Activated T-helper 17 cell treated with anti-CD3 and anti-CD28 coated beads, Interleukin-2, amount 50 U/mL, for 72 hours (primary cell): ENCODE measurements around the gene REM2. TPM values are rescaled to one million over a fixed set of nuclear protein-coding genes. Genes with fewer than 3 reads are reported as not detected.
A peak's percentile ranks its signal among the peaks of the same experiment; 100 is the strongest.
"Not testable (repeated sequence)": the region's sequence is repeated elsewhere in the genome, so short reads cannot be mapped to it uniquely, and the experiment has no call there.

ENCODE experiments used
- ATAC-seq: fragments of 150-1000 bp; cut with Tn5 transposase; replicated peaks from 2 replicates; pipeline ENCODE4 v1.10.0; 2021; ENCODE audit warnings: mild to moderate bottlenecking, moderate library complexity
- H3K27ac Mint-ChIP-seq: one replicate; pipeline ENCODE4 v1.8.0; 2022; ENCODE audit warnings: mixed read lengths
- H3K27me3 Mint-ChIP-seq: one replicate; pipeline ENCODE4 v1.8.0; 2022; ENCODE audit warnings: mixed read lengths
- H3K36me3 Mint-ChIP-seq: one replicate; pipeline ENCODE4 v1.8.0; 2022; ENCODE audit warnings: low read depth, mild to moderate bottlenecking, mixed read lengths
- H3K4me1 Mint-ChIP-seq: one replicate; pipeline ENCODE4 v1.8.0; 2022; ENCODE audit warnings: mixed read lengths
- H3K4me3 Mint-ChIP-seq: one replicate; pipeline ENCODE4 v1.8.0; 2022; ENCODE audit warnings: mild to moderate bottlenecking, mixed read lengths
- H3K9me3 Mint-ChIP-seq: one replicate; pipeline ENCODE4 v1.8.0; 2022; ENCODE audit warnings: mixed read lengths
- total RNA-seq, 2 donors: library from RNA; stranded (reverse); gene quantifications; one replicate each; pipeline ENCODE4 v1.2.3, GENCODE V29; 2022

Gene REM2
- total RNA-seq, 2 donors from 2014 or later, result 0.56 to 1.3 TPM

DNA sequence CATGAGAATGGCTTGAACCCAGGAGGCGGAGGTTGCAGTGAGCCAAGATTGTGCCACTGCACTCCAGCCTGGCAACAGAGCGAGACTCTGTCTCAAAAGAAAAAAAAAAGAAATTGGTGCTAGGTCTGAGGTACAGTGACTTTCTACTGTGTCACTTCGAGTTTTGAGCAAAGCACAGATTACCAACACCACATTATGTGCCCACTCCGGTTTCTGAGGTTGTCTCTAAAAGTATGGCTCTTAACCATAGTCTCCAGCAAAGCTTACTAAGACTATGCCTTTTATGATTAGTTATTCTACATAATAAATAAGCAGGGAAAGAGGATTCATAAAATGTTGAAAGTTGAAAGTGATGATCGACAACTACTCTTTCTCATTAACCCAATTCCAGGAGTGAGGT lies 27.9 kb downstream of the REM2 start:
- Mint-ChIP-seq H3K4me3 (peak overlapping the region; percentile 26), H3K27me3 (no peaks in the 10 kb centered on the region), H3K9me3 (no peaks in the 10 kb centered on the region), H3K36me3 (peaks cover 89% of the 10 kb centered on the region), H3K27ac (peak overlapping the region; percentile 14), H3K4me1 (peaks cover 18% of the 10 kb centered on the region)
- ATAC-seq, result peak; percentile 93

DNA sequence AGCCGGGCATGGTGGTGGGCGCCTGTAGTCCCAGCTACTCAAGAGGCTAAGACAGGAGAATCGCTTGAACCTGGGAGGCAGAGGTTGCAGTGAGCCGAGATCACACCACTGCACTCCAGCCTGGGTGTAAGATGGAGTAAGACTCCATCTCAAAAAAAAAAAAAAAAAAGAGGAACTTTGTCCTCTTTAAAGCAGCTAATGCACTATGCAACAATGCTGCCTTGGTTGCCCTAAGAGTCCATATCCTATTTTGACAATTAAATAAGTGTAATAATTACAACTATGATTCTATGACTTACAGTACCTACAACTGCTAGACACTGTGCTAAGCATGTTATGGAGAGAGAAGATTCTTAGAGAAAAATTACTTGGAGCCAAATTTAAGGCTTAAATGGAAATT lies 31.8 kb downstream of the REM2 start:
- Mint-ChIP-seq H3K4me1 (peaks cover 20% of the 10 kb centered on the region), H3K36me3 (peaks cover 93% of the 10 kb centered on the region)
- not testable (repeated sequence) for ATAC-seq, H3K27me3 Mint-ChIP-seq, H3K27ac Mint-ChIP-seq, H3K9me3 Mint-ChIP-seq, H3K4me3 Mint-ChIP-seq

DNA sequence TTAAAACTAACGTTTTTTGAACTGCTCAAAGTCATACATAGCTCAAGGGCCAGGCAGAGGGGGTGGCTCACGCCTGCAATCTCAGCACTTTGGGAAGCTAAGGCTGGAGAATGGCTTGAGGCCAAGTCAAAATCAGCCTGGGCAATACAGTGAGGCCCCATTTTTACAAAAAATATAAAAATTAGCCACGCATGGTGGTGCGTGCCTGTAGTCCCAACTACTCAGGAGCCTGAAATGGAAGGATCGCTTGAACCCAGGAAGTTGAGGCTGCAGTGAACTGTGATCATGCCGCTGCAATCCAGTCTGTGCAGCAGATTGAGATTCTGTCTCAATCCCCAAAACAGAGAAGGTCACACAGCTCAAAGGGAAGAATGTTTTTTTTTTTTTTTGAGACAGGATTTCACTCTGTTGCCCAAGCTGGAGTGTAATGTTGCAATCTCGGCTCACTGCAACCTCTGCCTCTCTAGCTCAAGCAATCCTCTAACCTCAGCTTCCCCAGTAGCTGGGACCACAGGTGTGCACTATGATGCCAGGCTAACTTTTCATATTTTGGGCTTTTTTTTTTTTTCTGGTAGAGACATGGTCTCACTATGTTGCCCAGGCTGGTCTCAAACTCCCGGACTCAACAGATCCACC lies 33.0 kb downstream of the REM2 start:
- peaks cover 21% of the 10 kb centered on the region for H3K4me1 Mint-ChIP-seq
- no peaks in the 10 kb centered on the region for H3K9me3 Mint-ChIP-seq
- H3K4me3 Mint-ChIP-seq, result no peak overlapping the region
- no peak for ATAC-seq
- no peaks in the 10 kb centered on the region for H3K27me3 Mint-ChIP-seq
- no peak overlapping the region for H3K27ac Mint-ChIP-seq
- peaks cover 93% of the 10 kb centered on the region for H3K36me3 Mint-ChIP-seq

DNA sequence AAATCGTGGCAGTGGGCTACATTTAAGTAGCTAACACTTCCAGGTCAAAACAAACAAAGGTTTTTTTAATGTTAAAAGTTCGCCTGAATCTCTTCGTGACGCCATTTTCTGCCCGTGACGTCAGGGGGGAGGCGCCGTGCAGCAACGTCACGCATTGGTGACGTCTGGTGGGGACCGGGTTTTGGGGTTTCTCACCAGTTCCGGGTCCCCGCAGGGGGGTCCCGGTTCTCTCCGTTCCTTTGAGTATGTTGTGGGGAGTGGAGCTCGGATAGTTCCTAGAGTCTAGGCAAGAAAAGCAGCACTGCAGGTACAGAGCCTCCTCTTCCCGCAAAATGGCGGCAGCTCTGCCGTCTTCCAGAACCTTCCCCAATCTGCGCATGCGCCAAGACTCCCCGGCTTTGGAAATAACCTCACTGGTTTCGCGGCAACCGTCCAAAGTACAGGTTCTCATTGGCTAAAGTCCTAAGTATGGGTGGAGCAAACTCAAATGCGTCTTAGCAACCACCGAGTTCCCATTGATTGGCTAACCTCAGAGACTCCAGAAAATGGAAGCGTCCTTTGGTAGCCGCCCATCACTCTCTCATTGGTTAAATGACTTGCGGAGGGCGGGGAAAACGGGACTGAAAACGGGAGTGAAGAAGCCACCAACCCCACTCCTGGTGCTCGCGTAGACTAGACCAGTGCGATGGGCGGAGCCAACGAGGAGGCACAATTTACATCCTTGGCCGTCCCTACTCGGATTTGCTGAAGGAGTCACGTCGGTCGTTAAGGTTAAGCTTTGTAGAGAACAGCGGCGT lies 36.0 kb downstream of the REM2 start, which contains the start of gene RBM23:
RBM23 (minus strand) TSS at position 346 of the 797 bp plus-strand sequence.
- Mint-ChIP-seq H3K4me3 (peak within 1 kb of the TSS; percentile 98), H3K27me3 (no peaks in the 10 kb centered on the region), H3K9me3 (no peaks in the 10 kb centered on the region), H3K4me1 (peaks cover 23% of the 10 kb centered on the region), H3K36me3 (peaks cover 94% of the 10 kb centered on the region), H3K27ac (peak within 1 kb of the TSS; percentile 100)
- ATAC-seq, result peak; percentile 92

DNA sequence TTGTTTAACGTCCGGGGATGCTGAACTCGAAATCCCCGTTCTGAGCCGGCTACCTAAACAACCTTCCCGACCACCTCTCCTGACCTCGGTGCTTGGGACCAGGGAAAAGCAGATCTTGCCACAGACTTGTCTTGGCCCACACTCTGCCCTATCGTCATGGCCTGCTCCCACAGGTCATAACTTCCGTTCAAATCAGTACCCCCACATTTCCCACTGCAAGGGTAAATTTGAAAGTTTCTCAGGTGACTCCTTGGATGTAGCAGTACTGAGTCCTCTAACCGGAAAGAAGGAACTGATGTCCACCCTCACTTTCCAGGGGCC lies 36.5 kb downstream of the REM2 start:
- Mint-ChIP-seq H3K27ac (peak overlapping the region; percentile 100), H3K9me3 (no peaks in the 10 kb centered on the region), H3K4me1 (peaks cover 23% of the 10 kb centered on the region), H3K27me3 (no peaks in the 10 kb centered on the region), H3K4me3 (peak overlapping the region; percentile 98), H3K36me3 (peaks cover 97% of the 10 kb centered on the region)
- peak; percentile 18 for ATAC-seq

DNA sequence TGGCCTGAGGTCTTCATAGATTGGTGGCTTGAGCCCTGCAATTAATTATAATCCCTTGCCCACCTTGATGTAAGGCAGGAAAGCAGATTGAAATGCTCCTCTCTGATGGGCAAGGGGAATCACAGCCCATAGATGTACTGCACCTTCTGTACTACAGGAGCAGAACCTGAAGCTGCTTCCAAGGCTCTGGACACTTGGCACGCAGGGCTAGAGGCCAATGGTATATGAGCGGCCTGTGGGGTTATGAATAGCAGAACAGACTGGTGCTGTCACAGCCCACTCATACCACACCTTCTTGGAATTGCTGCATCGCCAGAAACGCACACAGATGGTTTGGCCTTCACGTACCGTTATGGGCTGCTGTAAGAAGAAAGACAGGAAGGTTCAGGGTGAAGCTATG lies 37.7 kb downstream of the REM2 start:
- Mint-ChIP-seq H3K27ac (peak overlapping the region; percentile 51), H3K9me3 (no peaks in the 10 kb centered on the region), H3K4me1 (peaks cover 23% of the 10 kb centered on the region), H3K4me3 (peak overlapping the region; percentile 98), H3K27me3 (no peaks in the 10 kb centered on the region), H3K36me3 (peaks cover 97% of the 10 kb centered on the region)
- no peak for ATAC-seq

DNA sequence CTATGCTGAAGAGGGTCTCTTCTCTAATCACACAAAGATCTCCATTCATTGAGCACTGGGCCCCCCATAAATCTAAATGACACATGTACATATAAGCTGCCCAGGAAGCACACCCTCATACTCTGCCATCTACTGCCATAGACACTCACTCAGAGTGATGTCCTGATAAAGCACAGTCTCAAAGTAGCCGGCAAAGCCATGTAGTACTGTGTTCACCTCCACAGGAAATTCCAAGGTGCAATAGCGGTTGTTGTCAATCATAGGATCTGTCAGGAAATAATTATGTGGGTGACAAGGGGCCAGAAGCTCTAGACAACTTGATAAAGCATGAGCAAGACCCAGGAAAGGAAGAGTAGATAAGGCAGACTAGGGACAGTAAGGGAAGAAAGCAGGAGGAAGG lies 39.3 kb downstream of the REM2 start:
- Mint-ChIP-seq H3K27ac (peak overlapping the region; percentile 41), H3K36me3 (peaks cover 97% of the 10 kb centered on the region), H3K9me3 (no peaks in the 10 kb centered on the region), H3K4me1 (peaks cover 26% of the 10 kb centered on the region), H3K27me3 (no peaks in the 10 kb centered on the region), H3K4me3 (no peak overlapping the region)
- no peak for ATAC-seq

DNA sequence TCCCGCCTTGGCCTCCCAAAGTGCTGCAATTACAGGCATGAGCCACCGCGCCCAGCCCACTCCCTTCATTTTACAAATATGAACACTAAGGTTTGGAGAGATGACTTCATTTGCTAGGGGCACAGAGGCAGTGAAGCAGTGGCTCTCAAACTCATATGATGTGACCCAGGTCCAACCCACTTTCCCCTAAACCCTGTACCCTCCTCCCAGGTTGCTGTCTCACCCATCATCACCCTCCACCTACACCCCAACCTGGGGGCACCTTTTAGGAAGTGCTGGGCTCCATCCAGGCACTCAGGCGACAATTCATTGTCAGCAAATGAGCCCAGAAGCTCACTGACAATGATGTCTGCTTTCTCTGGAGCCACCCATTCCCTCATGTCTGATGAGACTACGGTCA lies 40.7 kb downstream of the REM2 start:
- Mint-ChIP-seq H3K27me3 (no peaks in the 10 kb centered on the region), H3K36me3 (peaks cover 86% of the 10 kb centered on the region), H3K9me3 (no peaks in the 10 kb centered on the region), H3K4me3 (no peak overlapping the region), H3K4me1 (peaks cover 27% of the 10 kb centered on the region), H3K27ac (no peak overlapping the region)
- ATAC-seq, result no peak

DNA sequence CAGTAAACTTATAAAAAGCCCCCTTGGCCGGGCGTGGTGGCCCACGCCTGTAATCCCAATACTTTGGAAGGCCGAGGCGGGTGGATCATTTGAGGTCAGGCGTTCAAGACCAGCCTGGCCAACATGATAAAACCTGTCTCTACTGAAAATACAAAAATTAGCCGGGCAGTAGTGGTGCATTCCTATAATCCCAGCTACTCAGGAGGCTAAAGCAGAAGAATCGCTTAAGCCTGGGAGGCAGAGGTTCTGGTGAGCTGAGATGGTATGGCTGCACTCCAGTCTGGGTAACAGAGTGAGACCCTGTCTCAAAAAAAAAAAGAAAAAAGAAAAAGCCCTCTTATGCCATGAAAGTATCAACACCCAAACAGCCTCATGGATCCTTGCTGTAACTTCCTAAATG lies 42.5 kb downstream of the REM2 start:
- Mint-ChIP-seq H3K27ac (no peak overlapping the region), H3K4me3 (no peak overlapping the region), H3K4me1 (peaks cover 22% of the 10 kb centered on the region), H3K9me3 (no peaks in the 10 kb centered on the region), H3K27me3 (no peaks in the 10 kb centered on the region), H3K36me3 (peaks cover 69% of the 10 kb centered on the region)
- ATAC-seq, result no peak

DNA sequence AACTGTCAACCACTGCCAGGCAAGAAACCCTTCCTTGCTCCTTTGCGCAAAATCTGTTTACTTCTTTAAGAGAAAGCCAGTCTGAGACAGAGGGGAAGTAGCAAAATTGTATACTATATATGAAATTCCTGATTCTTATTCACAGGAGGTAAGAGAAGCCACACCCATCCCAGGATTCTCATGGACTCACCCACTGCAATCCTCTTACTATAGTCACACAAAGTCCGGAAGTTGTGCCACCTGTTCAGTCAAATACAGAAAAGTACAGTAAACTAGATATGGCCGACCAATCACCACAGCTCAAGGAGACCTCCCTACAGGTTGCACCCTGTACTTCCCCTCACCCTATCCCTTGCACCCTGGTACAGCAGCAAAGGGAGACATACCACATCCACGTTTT lies 43.3 kb downstream of the REM2 start:
- Mint-ChIP-seq H3K36me3 (peaks cover 61% of the 10 kb centered on the region), H3K27me3 (no peaks in the 10 kb centered on the region)

DNA sequence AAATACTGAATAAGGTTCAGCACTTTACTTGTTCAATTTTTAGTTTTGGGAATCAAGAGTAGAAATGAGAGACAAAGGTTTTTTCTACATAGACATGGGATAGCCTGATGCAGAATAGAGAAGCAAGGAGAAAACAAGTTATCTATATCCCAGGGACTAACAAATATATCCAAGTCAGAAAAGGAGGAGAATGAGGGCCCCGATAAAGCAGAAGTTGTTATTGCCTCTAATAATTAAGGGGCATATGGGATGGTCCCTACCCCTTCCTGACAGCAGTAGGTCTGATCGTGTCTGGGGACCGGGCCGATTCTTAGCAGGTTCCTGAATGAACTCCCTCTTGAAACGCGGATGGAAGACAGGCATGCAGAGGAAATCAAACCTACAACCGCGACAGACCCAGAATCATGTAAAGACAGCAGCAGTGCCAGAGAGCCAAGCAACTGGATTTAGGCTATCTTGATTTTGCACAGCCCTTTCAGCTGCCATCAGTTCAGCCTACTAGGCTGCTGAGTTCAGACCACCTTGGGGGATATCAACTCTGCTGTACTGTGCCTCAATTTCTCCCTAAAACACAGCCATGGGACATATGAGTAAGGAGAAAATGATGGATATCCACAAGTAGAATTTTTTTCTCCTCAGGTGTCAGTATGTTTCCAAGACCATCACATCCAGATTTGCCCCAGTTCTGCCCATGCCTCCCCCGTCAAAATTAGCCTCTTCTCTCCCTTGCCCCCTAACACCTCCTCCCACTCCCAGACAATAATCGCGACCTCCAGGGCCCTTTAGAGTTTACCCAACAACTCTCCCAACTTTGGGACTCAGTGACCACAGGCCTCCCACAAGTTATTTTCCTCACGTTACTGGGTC lies 45.4 kb downstream of the REM2 start:
- Mint-ChIP-seq H3K27ac (no peak overlapping the region), H3K4me1 (peaks cover 21% of the 10 kb centered on the region), H3K27me3 (no peaks in the 10 kb centered on the region), H3K9me3 (no peaks in the 10 kb centered on the region), H3K4me3 (no peak overlapping the region), H3K36me3 (peaks cover 41% of the 10 kb centered on the region)
- ATAC-seq, result no peak

More for the DNA sequence above, 43.3 kb downstream of the REM2 start:
- H3K9me3 Mint-ChIP-seq, result no peaks in the 10 kb centered on the region
- no peak for ATAC-seq
- no peak overlapping the region for H3K4me3 Mint-ChIP-seq
- H3K27ac Mint-ChIP-seq, result no peak overlapping the region
- peaks cover 18% of the 10 kb centered on the region for H3K4me1 Mint-ChIP-seq

DNA sequence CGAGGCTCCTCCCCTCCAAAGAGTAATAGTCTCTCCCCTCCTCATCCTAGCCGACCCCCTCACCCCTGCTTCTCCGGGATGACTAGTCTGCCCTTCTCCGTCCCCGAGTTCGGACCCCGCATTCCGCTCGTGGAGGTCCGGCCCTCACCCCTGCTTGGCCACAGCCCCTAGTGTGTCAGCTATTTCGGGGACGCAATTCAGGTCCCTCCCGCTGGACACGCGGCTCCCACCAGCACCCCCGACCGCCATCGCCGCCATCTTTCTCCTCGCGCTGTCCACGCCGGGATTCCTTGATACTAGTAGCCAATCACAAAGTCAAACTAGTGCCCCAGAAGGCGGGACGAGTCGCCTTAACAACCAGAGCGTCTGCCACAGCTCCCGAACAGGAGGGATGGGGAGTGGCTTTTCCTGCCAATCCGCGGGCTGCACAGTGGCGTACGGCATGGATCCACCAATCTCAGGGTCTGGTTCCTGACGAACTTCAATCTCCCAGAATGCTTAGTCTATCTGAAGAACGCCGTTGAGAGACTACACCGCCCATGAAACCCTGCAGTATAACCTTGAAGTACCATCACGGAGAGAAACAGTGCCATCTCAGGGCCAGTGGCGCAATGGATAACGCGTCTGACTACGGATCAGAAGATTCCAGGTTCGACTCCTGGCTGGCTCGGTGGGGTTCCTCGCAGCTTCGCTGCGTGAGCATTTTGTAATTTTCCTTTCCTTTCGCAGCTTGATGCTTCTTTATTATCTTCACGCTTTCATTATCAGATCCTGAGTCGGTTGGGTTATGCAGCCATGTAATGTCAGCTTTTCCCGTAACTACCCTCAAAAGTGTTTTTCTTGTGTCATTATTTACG lies 46.3 kb downstream of the REM2 start, which contains the start of gene PRMT5:
PRMT5 (minus strand) TSS at position 273 of the 857 bp plus-strand sequence; CDS start at position 258, 15 bp downstream.
- peaks cover 25% of the 10 kb centered on the region for H3K4me1 Mint-ChIP-seq
- peaks cover 32% of the 10 kb centered on the region for H3K36me3 Mint-ChIP-seq
- no peak within 1 kb of the TSS for H3K4me3 Mint-ChIP-seq
- no peaks in the 10 kb centered on the region for H3K9me3 Mint-ChIP-seq
- ATAC-seq, result peak; percentile 95
- no peak within 1 kb of the TSS for H3K27ac Mint-ChIP-seq
- H3K27me3 Mint-ChIP-seq, result no peaks in the 10 kb centered on the region

DNA sequence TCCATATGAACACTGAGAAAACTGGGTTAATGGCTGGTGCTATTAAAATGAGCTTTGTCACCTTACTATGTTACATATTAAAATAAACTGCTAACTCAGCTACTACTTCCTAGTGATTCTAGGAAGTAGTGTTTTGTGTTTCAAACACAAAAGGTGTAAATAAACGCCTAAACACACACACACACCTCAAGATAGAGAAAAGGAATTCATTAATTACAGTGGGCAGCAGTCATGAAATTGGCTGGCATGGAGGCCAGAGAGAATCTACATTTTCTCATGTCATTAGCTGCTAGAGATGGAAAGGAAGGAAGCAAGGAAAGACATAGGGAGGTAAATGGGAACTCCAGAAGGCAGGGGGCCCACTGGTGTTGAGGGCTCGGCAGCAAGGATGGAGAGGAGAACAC lies 46.9 kb downstream of the REM2 start:
- H3K4me3 Mint-ChIP-seq, result no peak overlapping the region

DNA sequence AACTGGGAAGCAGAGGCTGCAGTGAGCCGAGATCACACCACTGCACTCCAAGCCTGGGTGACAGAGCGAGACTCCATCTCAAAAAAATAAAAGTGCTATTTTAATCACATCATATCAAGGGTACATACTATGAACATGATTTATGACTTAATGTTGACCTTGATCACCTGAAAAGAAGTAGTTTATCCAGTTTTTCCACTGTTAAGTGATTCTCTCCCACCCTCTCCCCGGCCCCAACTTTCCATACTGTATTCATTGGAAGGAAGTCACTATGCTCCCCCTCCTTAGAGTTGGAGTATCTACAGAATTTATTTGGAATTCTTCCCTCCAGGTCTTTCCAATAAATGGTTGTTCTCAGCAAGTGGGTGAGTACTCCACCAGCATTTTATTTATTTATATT lies 49.1 kb downstream of the REM2 start:
- Mint-ChIP-seq H3K27me3 (no peaks in the 10 kb centered on the region), H3K4me1 (peaks cover 21% of the 10 kb centered on the region), H3K36me3 (peaks cover 4% of the 10 kb centered on the region), H3K9me3 (no peaks in the 10 kb centered on the region), H3K4me3 (peak overlapping the region; percentile 16), H3K27ac (no peak overlapping the region)
- ATAC-seq, result no peak

More for the DNA sequence above, 46.9 kb downstream of the REM2 start:
- no peaks in the 10 kb centered on the region for H3K9me3 Mint-ChIP-seq
- peaks cover 25% of the 10 kb centered on the region for H3K4me1 Mint-ChIP-seq
- no peak overlapping the region for H3K27ac Mint-ChIP-seq
- no peak for ATAC-seq
- no peaks in the 10 kb centered on the region for H3K27me3 Mint-ChIP-seq
- peaks cover 26% of the 10 kb centered on the region for H3K36me3 Mint-ChIP-seq
